GDM1 (cell line): Measurements from ENCODE around the gene MRPL12.

ENCODE experiments used
- DNase-seq: peaks from one replicate; lab custom pipeline; 2025; lab: John Stamatoyannopoulos, UW

The MRPL12 gene

GRCh38 chr17:81740395-81740961 is 37.3 kb downstream of the MRPL12 start:
- no peak for DNase-seq

DNA sequence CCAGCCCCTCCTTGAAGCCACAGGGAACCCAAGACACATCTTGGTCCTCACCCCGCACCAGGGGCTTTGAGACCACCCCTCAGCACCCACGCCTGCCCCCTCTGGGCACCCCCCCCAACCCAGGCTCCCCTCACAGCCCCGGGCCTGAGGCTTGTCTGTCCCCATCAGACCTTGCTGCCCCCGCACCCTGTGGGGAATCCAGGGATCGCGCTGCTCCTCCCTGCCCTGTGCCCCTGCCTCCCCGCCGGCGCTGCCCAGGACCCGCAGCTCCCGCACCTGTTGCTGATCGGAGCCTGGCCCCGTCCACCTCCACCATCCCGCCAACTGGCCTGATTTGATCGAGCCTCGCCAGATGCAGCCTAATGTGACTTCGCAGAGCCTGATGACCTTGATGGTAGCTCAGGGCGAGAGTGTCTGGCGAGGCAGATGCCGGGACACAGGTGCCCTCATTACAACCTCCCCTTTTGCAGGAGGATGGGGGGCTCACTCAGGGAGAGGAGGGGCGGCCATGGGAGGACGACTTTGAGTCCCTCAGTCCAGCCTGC is 38.0 kb downstream of the MRPL12 start:
- DNase-seq: no peak

GRCh38 chr17:81741594-81742452 is 38.7 kb downstream of the MRPL12 start:
- DNase-seq: no peak
